Measurements from ENCODE around the gene KLHL9. TPM values are rescaled to one million over a fixed set of nuclear protein-coding genes. Genes with fewer than 3 reads are reported as not detected.

KLHL9 gene
- total RNA-seq, 1 experiment from 2014 or later = 10.5 TPM

DNA sequence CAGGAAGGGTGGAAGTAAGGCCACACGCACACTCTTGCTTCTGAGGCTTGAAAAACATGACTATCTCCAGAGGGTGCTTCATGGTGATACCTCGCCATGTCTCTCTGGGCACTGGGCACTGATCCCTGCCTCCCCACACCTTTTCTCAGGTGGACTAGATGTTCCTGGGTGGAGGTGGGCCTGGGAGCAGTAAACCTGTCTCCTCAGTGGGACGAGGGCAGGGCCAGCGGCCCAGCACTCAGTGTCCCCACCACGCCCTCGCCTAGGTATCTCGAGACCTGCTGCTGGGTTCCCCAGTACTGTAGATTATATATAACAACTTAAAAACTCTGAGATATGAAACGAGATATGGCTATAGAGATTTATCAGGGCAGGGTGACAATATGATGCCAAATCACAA, 27.1 kb upstream of the KLHL9 start:
- no peak overlapping the region for H3K4me3 ChIP-seq
- H3K27me3 ChIP-seq (ENCODE audit: insufficient read depth, low read depth) = no peaks in the 10 kb centered on the region
- CTCF ChIA-PET = no interaction called here
- no peak for TF ChIP-seq EZH2 (IDR thresholded peaks at IDR 0.05; ENCODE audit: low read depth)
- TF ChIP-seq, protein P1, sequence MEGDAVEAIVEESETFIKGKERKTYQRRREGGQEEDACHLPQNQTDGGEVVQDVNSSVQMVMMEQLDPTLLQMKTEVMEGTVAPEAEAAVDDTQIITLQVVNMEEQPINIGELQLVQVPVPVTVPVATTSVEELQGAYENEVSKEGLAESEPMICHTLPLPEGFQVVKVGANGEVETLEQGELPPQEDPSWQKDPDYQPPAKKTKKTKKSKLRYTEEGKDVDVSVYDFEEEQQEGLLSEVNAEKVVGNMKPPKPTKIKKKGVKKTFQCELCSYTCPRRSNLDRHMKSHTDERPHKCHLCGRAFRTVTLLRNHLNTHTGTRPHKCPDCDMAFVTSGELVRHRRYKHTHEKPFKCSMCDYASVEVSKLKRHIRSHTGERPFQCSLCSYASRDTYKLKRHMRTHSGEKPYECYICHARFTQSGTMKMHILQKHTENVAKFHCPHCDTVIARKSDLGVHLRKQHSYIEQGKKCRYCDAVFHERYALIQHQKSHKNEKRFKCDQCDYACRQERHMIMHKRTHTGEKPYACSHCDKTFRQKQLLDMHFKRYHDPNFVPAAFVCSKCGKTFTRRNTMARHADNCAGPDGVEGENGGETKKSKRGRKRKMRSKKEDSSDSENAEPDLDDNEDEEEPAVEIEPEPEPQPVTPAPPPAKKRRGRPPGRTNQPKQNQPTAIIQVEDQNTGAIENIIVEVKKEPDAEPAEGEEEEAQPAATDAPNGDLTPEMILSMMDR (conservative IDR thresholded peaks at IDR 0.05) = no peak
- H3K36me3 ChIP-seq (ENCODE audit: low read depth) = no peaks in the 10 kb centered on the region
- H3F3A ChIP-seq (ENCODE audit: insufficient read depth, low read depth) = no peaks in the 10 kb centered on the region
- H3K4me1 ChIP-seq (replicated peaks; ENCODE audit: insufficient read depth) = no peaks in the 10 kb centered on the region
- no peak for DNase-seq
- H3K27ac ChIP-seq = no peak overlapping the region
- H3K79me2 ChIP-seq (ENCODE audit: low read depth) = no peaks in the 10 kb centered on the region
- H3K9me2 ChIP-seq (ENCODE audit: insufficient read depth) = no peaks in the 10 kb centered on the region
- H2AFZ ChIP-seq = no peak overlapping the region
- intact Hi-C loops (cut with micrococcal nuclease; ENCODE audit: unreplicated experiment) = no loop called here
- no peaks in the 10 kb centered on the region for H3K9me3 ChIP-seq (ENCODE audit: insufficient read depth, low read depth)
- H4K20me1 ChIP-seq (ENCODE audit: insufficient read depth) = no peaks in the 10 kb centered on the region
- no TSS peak for BruUV-seq (replicated peaks)
- POLR2A ChIA-PET (ENCODE audit: unreplicated experiment) = no interaction called here
- no peak overlapping the region for H3K4me2 ChIP-seq

DNA sequence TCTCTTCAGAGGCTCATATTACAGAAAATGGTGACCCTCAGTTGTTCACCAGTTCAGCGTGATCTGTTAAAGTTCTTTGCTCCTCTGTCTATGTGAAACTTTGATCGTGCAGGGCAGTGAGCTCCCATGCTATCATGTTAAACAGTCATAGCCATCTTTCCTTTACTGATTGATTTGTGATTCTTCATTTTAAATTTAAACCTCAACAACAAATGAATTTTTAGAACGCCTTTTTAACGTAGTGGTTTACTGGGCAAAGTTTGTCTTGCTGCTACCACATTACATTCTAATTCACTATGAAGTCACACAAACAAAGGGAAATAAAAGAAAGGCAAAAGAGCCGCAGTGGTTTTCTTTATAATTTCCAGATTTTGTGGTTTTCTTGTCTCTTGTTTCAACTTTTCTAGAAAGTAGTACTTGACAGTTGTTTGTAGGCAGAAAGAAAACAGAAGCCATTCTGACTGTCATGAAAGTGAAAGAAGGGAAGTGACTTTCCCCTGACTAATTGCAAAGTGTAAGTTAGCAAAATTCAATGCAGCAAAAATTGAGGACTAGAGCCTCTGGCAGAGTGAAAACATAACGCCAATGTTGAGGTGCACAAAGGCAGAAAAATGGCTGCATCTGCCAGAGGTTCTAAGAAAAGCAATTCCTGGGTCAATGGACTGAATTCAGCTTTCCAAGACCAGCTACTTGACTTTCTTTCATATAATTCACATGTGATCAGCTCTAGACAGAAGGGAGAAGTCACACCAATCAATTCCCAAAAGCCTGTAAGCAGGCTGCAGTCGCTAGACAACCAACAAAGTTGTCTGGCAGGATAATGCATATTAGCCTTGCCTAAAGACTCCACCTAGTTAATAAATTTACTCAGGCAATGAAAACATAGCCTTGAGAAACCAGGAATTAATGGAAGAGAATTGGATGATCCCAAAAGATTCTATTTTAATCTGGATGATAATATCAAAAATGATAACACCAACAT, 22.6 kb upstream of the KLHL9 start:
- H3K27me3 ChIP-seq (ENCODE audit: insufficient read depth, low read depth) = no peaks in the 10 kb centered on the region
- no peak overlapping the region for H2AFZ ChIP-seq
- TF ChIP-seq EZH2 (IDR thresholded peaks at IDR 0.05; ENCODE audit: low read depth) = no peak
- TF ChIP-seq, protein P1 (conservative IDR thresholded peaks at IDR 0.05) = no peak
- ChIA-PET POLR2A (ENCODE audit: unreplicated experiment) (no interaction called here), CTCF (no interaction called here)
- H4K20me1 ChIP-seq (ENCODE audit: insufficient read depth) = no peaks in the 10 kb centered on the region
- no peaks in the 10 kb centered on the region for H3K9me3 ChIP-seq (ENCODE audit: insufficient read depth, low read depth)
- no peaks in the 10 kb centered on the region for H3K9me2 ChIP-seq (ENCODE audit: insufficient read depth)
- no peak overlapping the region for H3K27ac ChIP-seq
- intact Hi-C loops (cut with micrococcal nuclease; ENCODE audit: unreplicated experiment) = no loop called here
- no peaks in the 10 kb centered on the region for H3K79me2 ChIP-seq (ENCODE audit: low read depth)
- no peaks in the 10 kb centered on the region for H3K4me1 ChIP-seq (replicated peaks; ENCODE audit: insufficient read depth)
- no peaks in the 10 kb centered on the region for H3K36me3 ChIP-seq (ENCODE audit: low read depth)
- H3K4me3 ChIP-seq = no peak overlapping the region
- DNase-seq = no peak
- BruUV-seq (replicated peaks) = no TSS peak
- no peaks in the 10 kb centered on the region for H3F3A ChIP-seq (ENCODE audit: insufficient read depth, low read depth)
- H3K4me2 ChIP-seq = no peak overlapping the region

DNA sequence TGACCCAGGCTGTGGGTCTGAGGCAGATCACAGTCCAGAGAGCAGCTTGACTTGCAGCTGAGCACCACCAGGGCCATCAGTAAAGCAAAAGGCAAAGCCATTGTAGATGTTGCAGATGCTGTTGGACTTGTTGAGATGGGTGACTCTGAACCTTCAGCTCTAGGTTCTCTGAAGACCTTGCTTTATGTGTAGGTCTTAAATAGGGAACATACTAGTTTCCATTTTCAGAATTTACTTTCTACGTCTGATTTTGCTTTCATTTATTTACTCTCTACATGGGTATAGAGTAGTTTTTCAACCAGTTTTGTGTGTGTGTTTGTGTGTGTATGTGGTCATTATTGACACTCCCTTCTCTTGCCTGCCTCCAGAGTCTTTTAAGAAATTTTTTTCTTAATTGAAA, 15.6 kb upstream of the KLHL9 start, which contains the start of gene IFNA6:
TSS of gene IFNA6 (minus strand) at position 101 of the 400 bp plus-strand sequence. CDS start at position 101, 0 bp downstream.
- no peaks in the 10 kb centered on the region for H3K4me1 ChIP-seq (replicated peaks; ENCODE audit: insufficient read depth)
- no peak within 1 kb of the TSS for H2AFZ ChIP-seq
- H3K79me2 ChIP-seq (ENCODE audit: low read depth) = no peaks in the 10 kb centered on the region
- ChIA-PET CTCF (no interaction called here), POLR2A (ENCODE audit: unreplicated experiment) (no interaction called here)
- no peaks in the 10 kb centered on the region for H3F3A ChIP-seq (ENCODE audit: insufficient read depth, low read depth)
- H3K36me3 ChIP-seq (ENCODE audit: low read depth) = no peaks in the 10 kb centered on the region
- H3K9me2 ChIP-seq (ENCODE audit: insufficient read depth) = no peaks in the 10 kb centered on the region
- no peak within 1 kb of the TSS for H3K27ac ChIP-seq
- no peaks in the 10 kb centered on the region for H3K9me3 ChIP-seq (ENCODE audit: insufficient read depth, low read depth)
- no peak within 1 kb of the TSS for H3K4me3 ChIP-seq
- no peaks in the 10 kb centered on the region for H4K20me1 ChIP-seq (ENCODE audit: insufficient read depth)
- intact Hi-C loops (cut with micrococcal nuclease; ENCODE audit: unreplicated experiment) = no loop called here
- TF ChIP-seq, protein P1 (conservative IDR thresholded peaks at IDR 0.05) = no peak
- no peak for TF ChIP-seq EZH2 (IDR thresholded peaks at IDR 0.05; ENCODE audit: low read depth)
- no TSS peak for BruUV-seq (replicated peaks)
- H3K4me2 ChIP-seq = no peak within 1 kb of the TSS
- no peak for DNase-seq
- no peaks in the 10 kb centered on the region for H3K27me3 ChIP-seq (ENCODE audit: insufficient read depth, low read depth)
